K562 (cell line): ENCODE measurements around the gene CDK1. TPM values are rescaled to one million over a fixed set of nuclear protein-coding genes. Genes with fewer than 3 reads are reported as not detected.

Experiments
- ATAC-seq: fragments of 200-7000 bp; cut with Tn5 transposase; 3 replicates; pipeline ENCODE4 v1.9.1; 2020; ENCODE audit warnings: moderate library complexity
- BruUV-seq: library from RNA; stranded (reverse); fragments of 400-500 nt; replicated peaks from 2 replicates; lab custom pipeline; 2021; lab: Mats Ljungman, UMichigan
- CTCF ChIA-PET: fragments of 300-600 bp; formaldehyde crosslinking; extraction: SDS; loops from one replicate; lab custom pipeline; 2021; ENCODE audit warnings: low intra/inter-chr PET ratio; lab: Yijun Ruan, JAX
- POLR2A ChIA-PET: fragments of 300-600, 350-650 bp; sonication (Branson Sonifier 250); formaldehyde crosslinking; extraction: SDS; loops from one replicate; lab custom pipeline; 2021; ENCODE audit warnings: antibody characterized with exemption, inconsistent platforms; lab: Yijun Ruan, JAX
- DNase-seq, 4 experiments: peaks; one replicate each; pipeline versions ENCODE4 v3.0.0 to v3.0.0-alpha.2; 2011 to 2018; ENCODE audit warnings: low spot score in 3 of 4, mixed read lengths in 3 of 4; ENCODE audit errors: extremely low read depth in 1 of 4
- FAIRE-seq: peaks from 2 replicates; lab custom pipeline; 2011; peaks lifted over from hg19 to GRCh38; lab: Jason Lieb, UNC
- H2AFZ ChIP-seq: 2 replicates; pipeline ENCODE4 v1.6.0; 2011; ENCODE audit warnings: low read depth, low read length, control low read depth, inconsistent platforms
- H3K27ac ChIP-seq: fragments of 200-600 bp; 3 replicates; pipeline ENCODE4 v1.8.0; 2011; ENCODE audit warnings: low read depth, mild to moderate bottlenecking, control low read depth, inconsistent platforms, low read length, moderate library complexity, mixed read lengths; ENCODE audit errors: extremely low read depth
- H3K27me3 ChIP-seq, 2 experiments: fragments of 300-600 bp in 1 of 2; 2 replicates in 1 of 2; 3 replicates in 1 of 2; pipeline versions ENCODE4 v1.6.0 to v1.8.0; 2011; ENCODE audit warnings: inconsistent platforms in 2 of 2, low read length in 2 of 2, mild to moderate bottlenecking in 1 of 2, mixed read lengths in 1 of 2, moderate library complexity in 1 of 2; ENCODE audit not compliant: control insufficient read depth in 2 of 2, insufficient read depth in 2 of 2
- H3K36me3 ChIP-seq: fragments of 300-600 bp; 3 replicates; pipeline ENCODE4 v1.8.0; 2011; ENCODE audit warnings: mild to moderate bottlenecking, low read length, inconsistent platforms; ENCODE audit not compliant: control insufficient read depth, insufficient read depth
- H3K4me1 ChIP-seq, 2 experiments: fragments of 200-600 bp in 1 of 2; replicated peaks in 1 of 2; 2 replicates in 1 of 2; 3 replicates in 1 of 2; pipeline versions ENCODE4 v1.5.1 to v1.8.0; 2011; ENCODE audit warnings: inconsistent platforms in 2 of 2, low read length in 2 of 2, mild to moderate bottlenecking in 1 of 2, mixed read lengths in 1 of 2, moderate library complexity in 1 of 2; ENCODE audit not compliant: control insufficient read depth in 2 of 2, insufficient read depth in 2 of 2
- H3K4me2 ChIP-seq: 2 replicates; pipeline ENCODE4 v1.6.1; 2011; ENCODE audit warnings: low read length, control low read depth, inconsistent platforms, mixed read lengths; ENCODE audit not compliant: insufficient read depth
- H3K4me3 ChIP-seq: fragments of 200-600 bp; sonication (generic), shearing (Covaris generic); 2 replicates; pipeline ENCODE4 v1.5.1; 2016; ENCODE audit warnings: control low read depth, inconsistent platforms
- H3K79me2 ChIP-seq: fragments of 200-600 bp; 3 replicates; pipeline ENCODE4 v1.8.0; 2011; ENCODE audit warnings: low read length, inconsistent platforms; ENCODE audit not compliant: control insufficient read depth, insufficient read depth
- H3K9ac ChIP-seq, 2 experiments: 2 replicates each; pipeline versions ENCODE4 v1.6.0 to v1.6.1; 2011; ENCODE audit warnings: low read depth in 2 of 2, low read length in 2 of 2, control low read depth in 1 of 2, inconsistent platforms in 1 of 2, mild to moderate bottlenecking in 1 of 2, mixed read lengths in 1 of 2; ENCODE audit not compliant: insufficient read depth in 1 of 2
- H3K9me1 ChIP-seq: one replicate; pipeline ENCODE4 v1.6.0; 2011; ENCODE audit warnings: inconsistent platforms, mild to moderate bottlenecking, low read length, moderate library complexity; ENCODE audit not compliant: control insufficient read depth, insufficient read depth
- H3K9me3 ChIP-seq: replicated peaks from 2 replicates; pipeline ENCODE4 v1.5.1; 2011; ENCODE audit warnings: low read depth, low read length, inconsistent platforms; ENCODE audit not compliant: control insufficient read depth, insufficient read depth
- H4K20me1 ChIP-seq: replicated peaks from 2 replicates; pipeline ENCODE4 v1.6.1; 2011; ENCODE audit warnings: low read length, inconsistent platforms, mixed read lengths; ENCODE audit not compliant: control insufficient read depth, insufficient read depth
- KHSRP ChIP-seq: fragments of 450-650 bp; IDR thresholded peaks from 2 replicates; pipeline ENCODE4 v1.6.1; 2017
- PML ChIP-seq: IDR thresholded peaks from 2 replicates; pipeline ENCODE4 v1.6.1; 2012; ENCODE audit warnings: low read length, inconsistent platforms
- POLR2A ChIP-seq: fragments of 450-650 bp; conservative IDR thresholded peaks from 2 replicates; pipeline ENCODE4 v1.6.1; 2016
- SUPT5H ChIP-seq: fragments of 450-650 bp; IDR thresholded peaks from 2 replicates; pipeline ENCODE4 v1.6.1; 2016
- WGBS: fragments of 100-300 bp; shearing (Covaris generic); methylation state at CpG from one replicate; pipeline ENCODE4 v1.1.6; 2016; ENCODE audit warnings: low coverage, mixed read lengths; ENCODE audit not compliant: insufficient coverage; ENCODE audit errors: missing lambda C conversion rate; 5-methylcytosine and 5-hydroxymethylcytosine counted together
- in situ Hi-C: fragments of 300-500 bp; cut with MboI; formaldehyde crosslinking; loops from 4 replicates; pipeline ENCODE4 v1.15.0; 2018; ENCODE audit warnings: inconsistent platforms, mixed read lengths
- intact Hi-C: fragments of 100-400 bp; cut with micrococcal nuclease; formaldehyde crosslinking; loops from 2 replicates; pipeline ENCODE4 v1.14.2; 2022
- polyA plus RNA-seq, 8 experiments: library from polyadenylated mRNA; depleted of rRNA in 4 of 8; stranded (reverse) in 5 of 8; unstranded in 3 of 8; fragments of >200 nt; fragmentation: Nextera tagmentation in 2 of 8; fragmentation: Illumina TruSeq in 1 of 8; extraction: Ambion mirVana in 2 of 8; extraction: Trizol in 1 of 8; gene quantifications; 2 replicates each; pipeline versions ENCODE4 v1.2.1 to v1.2.3, GENCODE V29; 2011 to 2014; ENCODE audit warnings: inconsistent platforms in 1 of 8, missing spikeins in 1 of 8
- total RNA-seq, 7 experiments: library from RNA; depleted of rRNA in 6 of 7; stranded (reverse); fragments of >200 nt in 6 of 7; fragmentation: Illumina TruSeq in 2 of 7; extraction: Trizol in 2 of 7; gene quantifications; 2 replicates each; pipeline versions ENCODE4 v1.2.1 to v1.2.3, GENCODE V29; 2011 to 2021; ENCODE audit warnings: low replicate concordance in 1 of 7
- TF ChIP-seq, protein P1 (sequence below), 2 experiments: fragments of 150-350 bp in 1 of 2; IDR thresholded peaks; 2 replicates each; pipeline ENCODE4 v1.6.1; 2012 to 2016; ENCODE audit warnings: low read depth in 2 of 2, low read length in 2 of 2, mild to moderate bottlenecking in 1 of 2, moderate library complexity in 1 of 2

The CDK1 gene
- total and polyA plus RNA-seq, 9 of the 15 experiments (the other 6 are each of a cell fraction or from before 2014, with no cell fraction given) = 156 to 685 (median 236) TPM

DNA sequence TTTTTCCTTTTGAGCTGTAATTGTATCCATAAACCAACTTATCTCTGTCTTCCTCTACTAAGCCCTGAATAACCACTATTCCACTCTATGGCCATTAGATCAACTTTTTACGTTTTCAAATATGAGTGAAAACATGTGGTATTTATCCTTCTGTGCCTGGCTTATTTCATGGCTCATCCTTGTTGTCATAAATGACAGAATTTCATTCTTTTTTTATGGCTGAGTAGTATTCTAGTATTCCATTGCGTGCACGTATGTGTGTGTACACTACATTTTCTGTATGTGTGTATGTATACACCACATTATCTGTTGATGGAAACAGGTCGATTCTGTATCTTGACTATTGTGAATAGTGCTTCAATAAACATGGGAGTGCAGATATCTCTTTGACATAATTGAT is 11.1 kb downstream of the CDK1 start:
- no peak overlapping the region for H3K4me2 ChIP-seq
- WGBS = 40% methylated on average over 4 of the region's 4 CpGs
- no peak for DNase-seq
- no peaks in the 10 kb centered on the region for H3K27me3 ChIP-seq
- no peaks in the 10 kb centered on the region; the same call in 1 of the 2 replicates for H4K20me1 ChIP-seq
- no peak overlapping the region for H3K9ac ChIP-seq
- no peaks in the 10 kb centered on the region for H3K9me1 ChIP-seq
- H3K4me1 ChIP-seq = peaks cover 0 to 2% of the 10 kb centered on the region in 2 experiments; a peak in 1 of 5 replicates
- in situ Hi-C loops = no loop called here
- POLR2A ChIA-PET = interaction anchor here (2.5 to 6.6 kb wide), 2 partner anchors 11 to 12 kb away, joined by 6 to 56 read pairs; partner anchors contain the start of gene CDK1
- H2AFZ ChIP-seq = no peak overlapping the region
- CTCF ChIA-PET = no interaction called here
- no peak overlapping the region for H3K4me3 ChIP-seq
- peak; percentile 15 for ATAC-seq
- no TSS peak for BruUV-seq
- TF ChIP-seq POLR2A = peak; percentile 47; the same call in 1 of the 2 replicates
- peak; percentile 20; the same call in 1 of the 2 replicates for TF ChIP-seq PML
- TF ChIP-seq KHSRP = no peak
- TF ChIP-seq, protein P1, sequence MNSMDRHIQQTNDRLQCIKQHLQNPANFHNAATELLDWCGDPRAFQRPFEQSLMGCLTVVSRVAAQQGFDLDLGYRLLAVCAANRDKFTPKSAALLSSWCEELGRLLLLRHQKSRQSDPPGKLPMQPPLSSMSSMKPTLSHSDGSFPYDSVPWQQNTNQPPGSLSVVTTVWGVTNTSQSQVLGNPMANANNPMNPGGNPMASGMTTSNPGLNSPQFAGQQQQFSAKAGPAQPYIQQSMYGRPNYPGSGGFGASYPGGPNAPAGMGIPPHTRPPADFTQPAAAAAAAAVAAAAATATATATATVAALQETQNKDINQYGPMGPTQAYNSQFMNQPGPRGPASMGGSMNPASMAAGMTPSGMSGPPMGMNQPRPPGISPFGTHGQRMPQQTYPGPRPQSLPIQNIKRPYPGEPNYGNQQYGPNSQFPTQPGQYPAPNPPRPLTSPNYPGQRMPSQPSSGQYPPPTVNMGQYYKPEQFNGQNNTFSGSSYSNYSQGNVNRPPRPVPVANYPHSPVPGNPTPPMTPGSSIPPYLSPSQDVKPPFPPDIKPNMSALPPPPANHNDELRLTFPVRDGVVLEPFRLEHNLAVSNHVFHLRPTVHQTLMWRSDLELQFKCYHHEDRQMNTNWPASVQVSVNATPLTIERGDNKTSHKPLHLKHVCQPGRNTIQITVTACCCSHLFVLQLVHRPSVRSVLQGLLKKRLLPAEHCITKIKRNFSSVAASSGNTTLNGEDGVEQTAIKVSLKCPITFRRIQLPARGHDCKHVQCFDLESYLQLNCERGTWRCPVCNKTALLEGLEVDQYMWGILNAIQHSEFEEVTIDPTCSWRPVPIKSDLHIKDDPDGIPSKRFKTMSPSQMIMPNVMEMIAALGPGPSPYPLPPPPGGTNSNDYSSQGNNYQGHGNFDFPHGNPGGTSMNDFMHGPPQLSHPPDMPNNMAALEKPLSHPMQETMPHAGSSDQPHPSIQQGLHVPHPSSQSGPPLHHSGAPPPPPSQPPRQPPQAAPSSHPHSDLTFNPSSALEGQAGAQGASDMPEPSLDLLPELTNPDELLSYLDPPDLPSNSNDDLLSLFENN (IDR thresholded peaks at IDR 0.05; ENCODE audit: low read depth in 2 of 2, low read length in 2 of 2) = no peak
- TF ChIP-seq SUPT5H = 0 out of 2 replicates have a peak, but pooled peaks have one; percentile 8
- intact Hi-C loops = loop anchor here (10.0 kb wide), 1 partner anchor 495 kb away; no protein-coding TSS in a partner anchor
- H3K79me2 ChIP-seq = peaks cover 93% of the 10 kb centered on the region
- no peaks in the 10 kb centered on the region for H3K9me3 ChIP-seq
- no peak overlapping the region for H3K27ac ChIP-seq
- peaks cover 99% of the 10 kb centered on the region for H3K36me3 ChIP-seq
- FAIRE-seq = no peak
